ENCODE data around the gene BANF2.

Gene BANF2

DNA sequence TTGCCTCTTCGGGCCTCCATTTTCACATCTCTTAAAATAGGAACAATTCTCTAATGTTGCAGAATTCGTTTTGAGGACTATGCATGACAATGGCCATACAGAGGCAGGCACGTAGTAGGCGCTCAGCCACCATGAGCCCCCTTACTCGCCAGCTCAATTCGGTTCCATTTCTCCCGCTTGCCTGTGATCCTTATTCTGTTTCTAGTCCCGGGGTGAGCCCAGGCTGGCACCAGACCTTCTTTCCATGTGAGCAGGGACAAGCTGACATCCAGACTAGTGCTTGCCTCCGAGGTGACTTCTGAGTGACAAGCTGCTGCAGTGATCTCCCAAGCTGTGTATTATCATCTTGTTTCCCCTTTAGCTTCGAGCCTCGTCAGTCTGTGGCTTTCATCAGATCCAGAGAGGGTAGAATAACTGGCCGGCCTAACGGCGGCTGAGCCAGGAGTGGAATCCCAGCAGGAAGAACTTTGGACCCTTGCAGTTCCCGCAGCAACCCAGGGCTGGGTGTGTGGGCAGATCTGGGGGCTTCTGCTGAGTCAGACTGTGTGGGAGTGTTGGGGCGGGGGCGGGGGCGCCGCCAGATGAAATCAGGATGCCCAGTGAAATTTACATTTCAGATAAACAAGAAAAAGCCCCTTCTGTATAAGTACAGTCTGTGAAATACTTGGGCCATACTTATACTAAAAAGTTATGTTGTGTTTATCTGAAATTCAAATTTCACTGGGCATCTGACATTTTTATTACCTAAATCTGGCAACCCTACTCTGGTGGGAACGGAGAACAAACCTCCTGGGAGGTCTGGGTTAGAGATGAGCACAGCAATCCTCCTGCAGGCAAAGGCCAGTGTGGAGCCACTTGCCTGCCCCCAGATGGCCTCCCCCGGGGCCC is 10.9 kb downstream of the BANF2 start:
- no peak for DNase-seq (ENCODE audit: low read depth)

- no peak for DNase-seq (ENCODE audit: low read depth)
Measured at GRCh38 chr20:17711267-17711627, 11.5 kb downstream of the BANF2 start.

DNA sequence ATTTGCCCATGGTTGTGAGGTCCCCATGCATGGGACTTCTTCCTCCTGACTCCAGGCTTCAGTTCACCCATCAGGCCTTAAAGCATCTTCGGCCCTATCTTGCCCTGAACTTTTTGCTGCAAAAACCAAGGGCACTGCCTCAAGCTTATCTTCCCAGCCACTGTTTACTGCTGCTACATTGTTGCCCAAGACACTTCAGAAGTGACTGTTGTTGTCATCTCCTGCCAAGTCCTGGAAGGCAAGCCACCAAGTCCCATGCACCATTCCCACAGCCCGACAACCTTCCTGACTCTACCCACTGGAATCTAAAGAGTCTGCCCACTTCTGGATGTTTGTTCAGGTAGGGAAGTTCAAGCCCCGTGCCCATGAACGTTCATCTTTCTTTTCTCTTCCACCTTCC is 12.4 kb downstream of the BANF2 start:
- DNase-seq (ENCODE audit: low read depth) = no peak

GRCh38 chr20:17712708-17713107 is 12.9 kb downstream of the BANF2 start:
- DNase-seq (ENCODE audit: low read depth) = no peak

DNA sequence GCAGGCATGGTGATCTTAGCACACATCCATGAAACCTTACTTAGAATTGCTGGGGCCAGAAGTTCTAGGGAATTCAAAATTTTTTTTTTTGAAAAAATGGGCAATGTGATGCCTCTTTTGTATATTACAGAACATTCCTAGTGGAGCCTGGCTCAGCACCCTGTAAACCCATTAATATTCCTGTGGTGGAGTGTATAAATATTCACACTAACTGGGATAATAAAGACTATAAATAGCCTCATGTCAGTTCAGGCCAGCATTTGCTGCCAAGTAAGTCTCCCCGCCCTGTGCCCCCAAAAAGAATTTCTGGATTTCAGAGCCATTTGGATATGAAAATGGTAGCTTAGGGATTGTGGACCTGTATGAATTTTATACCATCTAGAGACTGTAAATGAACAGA is 14.8 kb downstream of the BANF2 start:
- DNase-seq (ENCODE audit: low read depth) = no peak

DNA sequence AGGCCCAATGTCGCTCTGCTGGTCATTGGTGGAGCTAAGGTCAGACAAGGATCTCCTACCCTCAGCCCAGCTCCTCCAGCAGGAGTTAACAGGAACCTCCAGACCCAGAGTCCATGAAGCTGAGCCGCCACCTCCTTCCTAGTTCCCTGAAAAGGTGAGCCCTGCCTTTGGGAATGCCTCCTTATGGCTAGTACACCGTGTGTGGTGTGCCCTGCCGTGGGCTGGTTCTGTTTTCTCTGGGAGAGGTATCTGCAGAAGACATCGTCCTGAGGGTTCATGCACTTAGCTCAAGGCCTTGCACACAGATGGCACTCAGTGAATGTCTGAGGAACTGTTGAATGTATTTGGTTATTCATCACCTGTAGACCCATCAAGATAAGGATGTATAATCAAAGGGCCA is 15.3 kb downstream of the BANF2 start:
- DNase-seq (ENCODE audit: low read depth) = no peak

DNA sequence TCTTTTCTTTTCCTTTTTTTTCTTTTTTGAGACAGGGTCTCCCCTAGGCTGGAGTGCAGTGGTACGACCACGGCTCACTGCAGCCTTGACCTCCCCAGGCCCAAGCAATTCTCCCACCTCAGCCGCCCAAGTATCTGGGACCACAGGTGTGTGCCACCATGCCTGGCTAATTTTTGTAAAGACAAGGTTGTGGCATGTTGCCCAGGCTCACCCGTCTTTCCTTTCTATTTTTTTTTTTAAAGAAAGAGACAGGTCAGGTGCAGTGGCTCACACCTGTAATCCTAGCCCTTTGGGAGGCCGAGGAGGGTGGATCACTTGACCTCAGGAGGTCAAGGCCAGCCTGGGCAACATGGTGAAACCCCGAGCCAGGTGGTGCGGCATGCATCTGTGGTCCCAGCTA is 16.6 kb downstream of the BANF2 start:
- no peak for DNase-seq (ENCODE audit: low read depth)

GRCh38 chr20:17720755-17721154 is 21.0 kb downstream of the BANF2 start:
- no peak for DNase-seq (ENCODE audit: low read depth)

GRCh38 chr20:17721802-17722486 is 22.2 kb downstream of the BANF2 start:
- no peak for DNase-seq (ENCODE audit: low read depth)

- DNase-seq (ENCODE audit: low read depth) = no peak
Measured at GRCh38 chr20:17722493-17723300, 22.9 kb downstream of the BANF2 start.

DNA sequence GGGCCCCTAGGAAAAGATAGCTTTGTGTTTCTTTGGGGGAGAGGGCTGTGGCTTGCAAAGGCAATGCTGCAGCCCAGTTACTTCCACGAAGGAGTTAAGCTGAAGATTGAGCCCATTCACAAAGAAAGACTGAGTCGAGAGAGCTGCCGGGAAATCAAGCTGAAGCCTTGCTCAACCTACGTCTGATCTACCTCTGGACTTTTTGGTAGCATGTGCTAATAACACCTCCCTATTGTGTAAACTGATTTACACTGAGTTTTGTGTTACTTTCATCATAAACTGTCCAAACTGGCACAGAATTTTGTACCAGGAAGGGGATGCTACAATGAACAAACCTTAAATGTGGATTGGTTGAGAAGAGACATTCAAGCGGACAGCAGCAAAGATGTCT is 23.5 kb downstream of the BANF2 start:
- no peak for DNase-seq (ENCODE audit: low read depth)

DNA sequence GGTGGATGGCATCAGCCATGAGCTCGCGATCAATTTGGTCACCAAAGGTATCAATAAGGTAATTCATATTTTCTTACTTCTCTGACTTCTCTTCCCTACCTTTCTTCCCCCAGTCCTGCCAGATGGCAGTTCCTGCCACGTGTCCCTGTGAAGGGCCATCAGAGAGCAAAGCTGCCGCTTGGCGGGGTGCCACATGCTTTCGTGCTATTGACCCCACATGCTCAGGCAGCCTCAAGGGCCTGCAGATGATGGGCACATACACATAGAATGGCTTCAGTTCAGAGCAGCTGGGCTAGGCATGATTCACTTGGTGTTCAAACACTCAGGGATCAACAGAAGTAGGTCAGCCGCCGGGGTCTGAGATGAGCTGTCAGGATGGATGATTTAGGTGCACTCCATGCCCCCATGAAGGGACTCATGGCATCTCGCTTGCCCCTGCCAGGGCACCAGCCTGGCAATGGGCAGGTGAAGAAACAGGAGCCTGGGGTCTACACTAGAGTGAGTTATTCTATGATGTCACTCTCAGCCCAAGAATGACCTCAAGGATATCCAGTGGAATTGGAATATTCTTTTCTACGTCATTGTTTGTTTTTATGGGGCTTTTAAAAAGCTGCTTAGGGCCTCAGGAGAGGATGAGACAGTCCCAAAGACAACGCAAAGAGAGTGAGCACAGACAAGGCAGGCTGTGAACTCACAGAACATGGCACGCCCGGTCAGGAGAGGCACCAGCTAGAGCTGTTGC is 25.5 kb downstream of the BANF2 start:
- DNase-seq (ENCODE audit: low read depth) = no peak

GRCh38 chr20:17726902-17727301 is 27.1 kb downstream of the BANF2 start:
- DNase-seq (ENCODE audit: low read depth) = no peak

DNA sequence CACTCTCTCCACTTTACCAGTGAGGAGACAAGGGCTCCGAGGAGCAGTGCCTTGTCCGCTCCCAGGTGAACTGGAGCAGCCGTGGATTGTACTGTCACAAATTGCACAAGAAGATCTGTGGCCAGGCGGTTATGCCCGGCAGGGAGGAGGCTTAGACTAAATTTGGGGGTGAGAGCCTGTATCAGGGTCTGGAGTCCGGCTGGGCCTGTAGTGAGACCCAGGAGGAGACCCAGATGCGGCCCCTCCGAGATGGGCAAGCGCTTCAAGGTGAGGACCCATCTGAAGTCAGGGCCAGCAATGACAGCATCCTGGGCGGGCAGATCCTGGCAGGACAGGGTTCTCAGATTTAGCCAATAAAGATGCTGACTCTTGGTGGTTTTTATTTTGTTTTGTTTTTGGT is 27.6 kb downstream of the BANF2 start:
- DNase-seq (ENCODE audit: low read depth) = no peak

DNA sequence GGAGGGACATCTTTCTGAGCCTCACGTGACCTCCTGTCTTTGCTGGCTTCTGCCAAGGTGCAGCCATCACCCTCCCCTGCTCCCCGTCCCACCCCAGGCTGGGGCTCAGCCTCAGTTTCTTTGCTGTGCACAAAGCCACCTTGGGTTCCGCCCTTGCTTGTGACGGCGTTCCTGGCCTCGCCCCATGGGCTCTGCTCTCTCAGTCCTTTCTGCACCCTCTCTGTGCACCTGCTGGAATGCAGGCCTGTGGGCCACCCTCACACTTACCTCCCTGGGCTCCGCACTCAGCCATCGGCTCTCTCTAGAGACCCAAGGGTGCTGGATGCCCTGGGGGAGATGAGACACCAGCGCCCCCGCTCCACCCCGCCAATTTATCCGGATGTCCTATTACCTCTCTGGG is 28.3 kb downstream of the BANF2 start:
- no peak for DNase-seq (ENCODE audit: low read depth)

- DNase-seq (ENCODE audit: low read depth) = no peak
Measured at GRCh38 chr20:17730071-17730470, 30.3 kb downstream of the BANF2 start.

- no peak for DNase-seq (ENCODE audit: low read depth)
Measured at GRCh38 chr20:17731233-17731632, 31.5 kb downstream of the BANF2 start.

- no peak for DNase-seq (ENCODE audit: low read depth)
Measured at GRCh38 chr20:17732907-17733521, 33.2 kb downstream of the BANF2 start.

DNA sequence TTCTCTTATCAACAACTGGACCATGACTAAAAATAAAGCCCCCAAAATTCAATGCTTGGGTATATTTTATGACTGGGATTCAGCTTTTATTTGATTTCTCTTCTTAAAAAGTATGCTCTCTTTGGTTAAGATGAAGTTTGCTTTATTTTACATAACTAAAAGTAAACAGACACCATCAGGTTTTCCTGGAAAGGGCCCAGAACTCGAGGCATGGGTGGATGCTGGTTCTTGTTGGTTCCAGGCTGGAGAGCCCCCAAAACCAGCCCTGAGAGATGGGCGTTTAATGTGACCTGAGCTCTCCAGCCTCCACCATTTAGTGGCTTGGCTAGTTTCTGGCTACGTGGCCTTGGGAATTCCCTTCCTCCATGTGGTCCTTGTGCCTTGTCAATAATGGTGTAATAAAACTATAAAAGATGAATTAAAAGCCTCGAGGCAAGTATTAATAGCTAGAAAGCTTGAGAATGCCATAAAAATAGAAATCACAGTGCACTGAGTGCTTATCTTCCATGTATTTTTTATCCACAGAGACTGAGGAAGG is 34.1 kb downstream of the BANF2 start:
- DNase-seq (ENCODE audit: low read depth) = no peak

- DNase-seq (ENCODE audit: low read depth) = no peak
Measured at GRCh38 chr20:17734374-17734773, 34.6 kb downstream of the BANF2 start.

- no peak for DNase-seq (ENCODE audit: low read depth)
Measured at GRCh38 chr20:17735206-17735804, 35.5 kb downstream of the BANF2 start.

All from activated T-cell treated with anti-CD3 and anti-CD28 coated beads for 24 hours (primary cell).